Esophagus muscularis mucosa (tissue), 4 donors: ENCODE measurements around the gene SYNPO2. TPM values are rescaled to one million over a fixed set of nuclear protein-coding genes. Genes with fewer than 3 reads are reported as not detected.

Source experiments
- DNase-seq: peaks from one replicate; pipeline ENCODE4 v3.0.0-alpha.2; 2017; ENCODE audit errors: extremely low spot score
- H3K27ac ChIP-seq, 4 donors: fragments of 200-600 bp; sonication (generic); replicated peaks in 1 of 4; 1 replicate in 3 of 4; 2 replicates in 1 of 4; pipeline ENCODE4 v1.5.1; 2016 to 2019; ENCODE audit warnings: mild to moderate bottlenecking in 1 of 4
- H3K27me3 ChIP-seq, 4 donors: fragments of 200-600 bp; sonication (generic); one replicate each; pipeline versions ENCODE4 v1.5.1 to v1.6.0; 2016 to 2019
- H3K36me3 ChIP-seq, 4 donors: fragments of 200-600 bp; sonication (generic); one replicate each; pipeline ENCODE4 v1.5.1; 2016 to 2019
- H3K4me1 ChIP-seq, 4 donors: fragments of 200-600 bp; sonication (generic); one replicate each; pipeline ENCODE4 v1.5.1; 2016 to 2019
- H3K4me3 ChIP-seq, 4 donors: fragments of 200-600 bp; sonication (generic); 1 replicate in 2 of 4; 2 replicates in 2 of 4; pipeline ENCODE4 v1.5.1; 2016 to 2019; ENCODE audit warnings: mild to moderate bottlenecking in 4 of 4, moderate library complexity in 1 of 4
- H3K9me3 ChIP-seq, 4 donors: fragments of 200-600 bp; sonication (generic); 1 replicate in 3 of 4; 2 replicates in 1 of 4; pipeline ENCODE4 v1.5.1; 2016 to 2019
- EP300 ChIP-seq: sonication (generic); formaldehyde crosslinking; IDR thresholded peaks from one replicate; pipeline ENCODE4 v1.6.1; 2017; ENCODE audit warnings: antibody characterized with exemption
- POLR2A ChIP-seq: fragments of 450-650 bp; IDR thresholded peaks from one replicate; pipeline ENCODE4 v1.6.1; 2017; ENCODE audit warnings: antibody characterized with exemption, moderate library complexity, mild to moderate bottlenecking, low read depth
- POLR2AphosphoS5 ChIP-seq, 2 donors: sonication (generic); formaldehyde crosslinking; IDR thresholded peaks; one replicate each; pipeline ENCODE4 v1.6.1; 2017; ENCODE audit warnings: antibody characterized with exemption in 2 of 2
- WGBS: methylation state at CpG from one replicate; pipeline ENCODE4 v1.1.5; 2018; 5-methylcytosine and 5-hydroxymethylcytosine counted together
- intact Hi-C: fragments of 100-400 bp; cut with DNase I; formaldehyde crosslinking; loops from one replicate; pipeline ENCODE4 v1.15.1; 2023
- total RNA-seq, 4 donors: library from RNA; depleted of rRNA; stranded (reverse); fragments of >200 nt; gene quantifications; one replicate each; pipeline versions ENCODE4 v1.1.0 to v1.2.1, GENCODE V29; 2016
- TF ChIP-seq, protein P1 (sequence below), 3 experiments: fragments of 200-600 bp in 2 of 3; fragments of 450-650 bp in 1 of 3; sonication (generic) in 2 of 3; IDR thresholded peaks; one replicate each; pipeline ENCODE4 v1.5.1; 2017 to 2019; ENCODE audit warnings: antibody characterized with exemption in 3 of 3, mild to moderate bottlenecking in 2 of 3, moderate library complexity in 1 of 3

SYNPO2 gene
- total RNA-seq, 4 donors from 2014 or later: 2,073 to 2,783 (median 2,517) TPM

GRCh38 chr4:119035951-119036737 is 147.5 kb downstream of the SYNPO2 start:
- Histone ChIP-seq H3K27me3 (no peaks in the 10 kb centered on the region), H3K9me3 (no peaks in the 10 kb centered on the region), H3K27ac (peak overlapping the region; percentile 91 to 98 (median 94)), H3K36me3 (peaks cover 11 to 38% (median 23%) of the 10 kb centered on the region in 4 donors), H3K4me3 (peak overlapping the region; percentile 55 to 63 (median 62)), H3K4me1 (peaks cover 55 to 80% (median 68%) of the 10 kb centered on the region in 4 donors)
- WGBS: 57% methylated on average over 8 of the region's 8 CpGs
- intact Hi-C loops: loop anchor here (5.0 kb wide), 1 partner anchor 274 kb away; no protein-coding TSS in a partner anchor
- DNase-seq: no peak
- TF ChIP-seq POLR2AphosphoS5 (IDR thresholded peaks at IDR 0.05) (no peak), EP300 (no peak)

DNA sequence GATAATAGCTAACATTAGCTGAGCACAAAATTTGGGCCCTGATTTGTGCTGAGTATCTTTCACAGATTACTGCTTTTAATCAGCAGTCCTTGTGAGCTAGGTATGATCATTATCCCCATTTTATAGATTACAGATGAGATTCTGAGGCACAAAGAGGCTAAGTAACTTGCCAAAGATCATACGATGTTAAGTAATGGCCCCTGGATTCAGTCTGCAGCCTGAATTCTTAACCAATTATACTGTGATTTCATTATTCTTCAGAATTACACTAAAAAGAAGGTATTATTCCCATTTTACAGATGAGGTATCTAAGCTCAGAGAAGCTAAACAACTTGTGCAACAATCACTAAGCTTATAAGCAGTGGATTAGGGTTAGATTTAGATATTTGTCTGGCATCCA is 149.1 kb downstream of the SYNPO2 start:
- DNase-seq: no peak
- peaks cover 0 to 23% (median 11%) of the 10 kb centered on the region in 4 donors for H3K36me3 ChIP-seq
- peaks cover 69 to 95% (median 83%) of the 10 kb centered on the region in 4 donors for H3K4me1 ChIP-seq
- H3K4me3 ChIP-seq: no peak overlapping the region
- WGBS: 40% methylated on average over 1 of the region's 1 CpG
- intact Hi-C loops: loop anchor here (2.0 to 5.0 kb wide), 2 partner anchors 55 to 275 kb away; no protein-coding TSS in a partner anchor
- peak overlapping the region; percentile 91 to 98 (median 94) for H3K27ac ChIP-seq
- TF ChIP-seq POLR2AphosphoS5 (IDR thresholded peaks at IDR 0.05): peak in 1 of 2 donors; percentile 61
- TF ChIP-seq, protein P1, sequence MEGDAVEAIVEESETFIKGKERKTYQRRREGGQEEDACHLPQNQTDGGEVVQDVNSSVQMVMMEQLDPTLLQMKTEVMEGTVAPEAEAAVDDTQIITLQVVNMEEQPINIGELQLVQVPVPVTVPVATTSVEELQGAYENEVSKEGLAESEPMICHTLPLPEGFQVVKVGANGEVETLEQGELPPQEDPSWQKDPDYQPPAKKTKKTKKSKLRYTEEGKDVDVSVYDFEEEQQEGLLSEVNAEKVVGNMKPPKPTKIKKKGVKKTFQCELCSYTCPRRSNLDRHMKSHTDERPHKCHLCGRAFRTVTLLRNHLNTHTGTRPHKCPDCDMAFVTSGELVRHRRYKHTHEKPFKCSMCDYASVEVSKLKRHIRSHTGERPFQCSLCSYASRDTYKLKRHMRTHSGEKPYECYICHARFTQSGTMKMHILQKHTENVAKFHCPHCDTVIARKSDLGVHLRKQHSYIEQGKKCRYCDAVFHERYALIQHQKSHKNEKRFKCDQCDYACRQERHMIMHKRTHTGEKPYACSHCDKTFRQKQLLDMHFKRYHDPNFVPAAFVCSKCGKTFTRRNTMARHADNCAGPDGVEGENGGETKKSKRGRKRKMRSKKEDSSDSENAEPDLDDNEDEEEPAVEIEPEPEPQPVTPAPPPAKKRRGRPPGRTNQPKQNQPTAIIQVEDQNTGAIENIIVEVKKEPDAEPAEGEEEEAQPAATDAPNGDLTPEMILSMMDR (IDR thresholded peaks at IDR 0.05): no peak
- H3K9me3 ChIP-seq: no peaks in the 10 kb centered on the region
- no peaks in the 10 kb centered on the region for H3K27me3 ChIP-seq

- intact Hi-C loops: loop anchor here (2.0 to 5.0 kb wide), 2 partner anchors 55 to 276 kb away; no protein-coding TSS in a partner anchor
- H3K27ac ChIP-seq: peak overlapping the region; percentile 91 to 98 (median 94)
- peak; percentile 23 to 57 for TF ChIP-seq POLR2AphosphoS5 (IDR thresholded peaks at IDR 0.05)
- TF ChIP-seq, protein P1 (IDR thresholded peaks at IDR 0.05): no peak
Observed at GRCh38 chr4:119038116-119038841, 149.6 kb downstream of the SYNPO2 start.

DNA sequence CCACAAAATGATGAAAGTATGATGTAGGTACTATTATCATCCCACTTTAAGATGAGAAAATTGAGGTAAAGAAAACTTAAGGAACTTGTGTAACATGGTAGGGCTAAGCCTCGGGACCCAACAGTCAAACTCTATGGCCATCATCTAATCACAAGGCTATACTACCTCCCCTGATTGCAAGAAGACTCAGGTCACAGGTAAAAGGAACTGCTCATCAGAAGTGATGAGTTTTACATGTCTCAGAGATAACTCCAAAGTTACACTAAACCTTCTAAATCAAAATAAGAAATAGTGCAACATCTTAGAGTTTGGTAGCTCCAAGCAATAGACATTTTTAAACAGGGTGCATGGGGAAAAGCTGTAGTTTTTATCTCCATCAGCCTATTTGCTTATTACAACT is 150.5 kb downstream of the SYNPO2 start:
- Histone ChIP-seq H3K9me3 (no peaks in the 10 kb centered on the region), H3K27me3 (no peaks in the 10 kb centered on the region), H3K4me3 (no peak overlapping the region), H3K36me3 (peaks cover 0 to 12% (median 6%) of the 10 kb centered on the region in 4 donors), H3K4me1 (peaks cover 56 to 100% (median 91%) of the 10 kb centered on the region in 4 donors), H3K27ac (peak overlapping the region; percentile 91 to 98 (median 94))
- WGBS: 90% methylated on average over 1 of the region's 1 CpG
- peak in 1 of 2 donors; percentile 35 for TF ChIP-seq POLR2AphosphoS5 (IDR thresholded peaks at IDR 0.05)
- no peak for TF ChIP-seq POLR2A
- DNase-seq: no peak
- intact Hi-C loops: loop anchor here (2.0 to 5.0 kb wide), 2 partner anchors 56 to 277 kb away; no protein-coding TSS in a partner anchor

More at GRCh38 chr4:119038116-119038841, 149.6 kb downstream of the SYNPO2 start:
- Histone ChIP-seq H3K4me1 (peaks cover 65 to 100% (median 89%) of the 10 kb centered on the region in 4 donors), H3K9me3 (no peaks in the 10 kb centered on the region), H3K4me3 (no peak overlapping the region), H3K36me3 (peaks cover 0 to 18% (median 9%) of the 10 kb centered on the region in 4 donors), H3K27me3 (no peaks in the 10 kb centered on the region)
- 49% methylated on average over 5 of the region's 5 CpGs for WGBS
- DNase-seq: no peak

GRCh38 chr4:119039779-119040178 is 151.1 kb downstream of the SYNPO2 start:
- intact Hi-C loops: loop anchor here (2.0 to 5.0 kb wide), 4 partner anchors 57 to 277 kb away; partner anchors contain the start of gene USP53
- TF ChIP-seq, protein P1 (IDR thresholded peaks at IDR 0.05): peak; percentile 32 to 51 (median 45)
- no peak for TF ChIP-seq POLR2A
- TF ChIP-seq EP300: no peak
- TF ChIP-seq POLR2AphosphoS5 (IDR thresholded peaks at IDR 0.05): peak; percentile 30 to 45
- Histone ChIP-seq H3K27me3 (no peaks in the 10 kb centered on the region), H3K9me3 (no peaks in the 10 kb centered on the region), H3K4me1 (peaks cover 59 to 100% (median 92%) of the 10 kb centered on the region in 4 donors), H3K36me3 (peaks cover 0 to 6% (median 2%) of the 10 kb centered on the region in 4 donors), H3K27ac (peak overlapping the region; percentile 91 to 98 (median 94)), H3K4me3 (no peak overlapping the region)
- DNase-seq: no peak
- 54% methylated on average over 4 of the region's 4 CpGs for WGBS
